Measurements from ENCODE around the gene ANKRD35.

- TF ChIP-seq ZNF274 (IDR thresholded peaks at IDR 0.05; ENCODE audit: low read depth, low read length) (no peak), CTCF (IDR thresholded peaks at IDR 0.05 in 2 of 3, conservative IDR thresholded peaks at IDR 0.05 in 1 of 3; ENCODE audit: borderline replicate concordance in 1 of 3, insufficient read depth in 1 of 3, low read depth in 2 of 3, low read length in 2 of 3) (no peak), ZBTB33 (IDR thresholded peaks at IDR 0.05; ENCODE audit: extremely low read depth, insufficient replicate concordance, low read length) (no peak), ATF3 (IDR thresholded peaks at IDR 0.05) (no peak), SP1 (IDR thresholded peaks at IDR 0.05; ENCODE audit: low read depth) (no peak), TCF7L2 (IDR thresholded peaks at IDR 0.05; ENCODE audit: borderline replicate concordance, extremely low read depth, insufficient read depth, insufficient read length) (no peak), EZH2 (IDR thresholded peaks at IDR 0.05) (no peak), SIN3A (IDR thresholded peaks at IDR 0.05; ENCODE audit: low read depth) (no peak), REST (IDR thresholded peaks at IDR 0.05; ENCODE audit: low read depth) (no peak)
Observed at GRCh38 chr1:145859491-145860023, 26.1 kb downstream of the ANKRD35 start.

Data from HCT116 (cell line).